Keratinocyte (primary cell): ENCODE measurements around the gene CHERP. TPM values are rescaled to one million over a fixed set of nuclear protein-coding genes. Genes with fewer than 3 reads are reported as not detected.
A peak's percentile ranks its signal among the peaks of the same experiment; 100 is the strongest.

Experiments
- DNase-seq: peaks from one replicate; pipeline ENCODE4 v3.0.0-alpha.2; 2011; ENCODE audit warnings: low read depth, missing footprints, low spot score
- FAIRE-seq: peaks from 2 replicates; lab custom pipeline; 2011; peaks lifted over from hg19 to GRCh38; lab: Jason Lieb, UNC
- H2AFZ ChIP-seq: 2 replicates; pipeline ENCODE4 v1.6.0; 2012; ENCODE audit warnings: low read length, control low read depth, inconsistent platforms; ENCODE audit not compliant: control insufficient read depth
- H3K27ac ChIP-seq: 2 replicates; pipeline ENCODE4 v1.5.1; 2011; ENCODE audit warnings: low read length; ENCODE audit not compliant: control insufficient read depth, insufficient read depth
- H3K27me3 ChIP-seq: 3 replicates; pipeline ENCODE4 v1.6.0; 2011; ENCODE audit warnings: low read length; ENCODE audit not compliant: control insufficient read depth, insufficient read depth; ENCODE audit errors: extremely low read depth
- H3K36me3 ChIP-seq, 2 experiments: 2 replicates in 1 of 2; 3 replicates in 1 of 2; pipeline ENCODE4 v1.5.1; 2011; ENCODE audit warnings: low read length in 2 of 2, mild to moderate bottlenecking in 1 of 2; ENCODE audit not compliant: control insufficient read depth in 2 of 2, insufficient read depth in 2 of 2; ENCODE audit errors: extremely low read depth in 1 of 2
- H3K4me1 ChIP-seq: 3 replicates; pipeline ENCODE4 v1.5.1; 2011; ENCODE audit warnings: low read length; ENCODE audit not compliant: control insufficient read depth, insufficient read depth; ENCODE audit errors: extremely low read depth
- H3K4me2 ChIP-seq: 3 replicates; pipeline ENCODE4 v1.6.0; 2011; ENCODE audit warnings: low read depth, low read length; ENCODE audit not compliant: control insufficient read depth, insufficient read depth; ENCODE audit errors: extremely low read depth
- H3K4me3 ChIP-seq, 3 experiments: fragments of 200-600 bp in 1 of 3; sonication (generic) in 1 of 3; 2 replicates in 2 of 3; 3 replicates in 1 of 3; pipeline ENCODE4 v1.5.1; 2011 to 2016; ENCODE audit warnings: low read length in 3 of 3, mild to moderate bottlenecking in 3 of 3, control low read depth in 2 of 3, inconsistent platforms in 1 of 3, low read depth in 1 of 3, mixed read lengths in 1 of 3, mixed run types in 1 of 3, moderate library complexity in 1 of 3; ENCODE audit not compliant: control insufficient read depth in 2 of 3, insufficient read depth in 2 of 3; ENCODE audit errors: extremely low read depth in 1 of 3
- H3K79me2 ChIP-seq: 2 replicates; pipeline ENCODE4 v1.6.0; 2012; ENCODE audit warnings: low read length; ENCODE audit not compliant: control insufficient read depth, insufficient read depth
- H3K9ac ChIP-seq: 3 replicates; pipeline ENCODE4 v1.6.0; 2011; ENCODE audit warnings: low read length; ENCODE audit not compliant: control insufficient read depth, insufficient read depth; ENCODE audit errors: extremely low read depth
- H3K9me1 ChIP-seq: 3 replicates; pipeline ENCODE4 v1.6.0; 2011; ENCODE audit warnings: low read length; ENCODE audit not compliant: control insufficient read depth, insufficient read depth; ENCODE audit errors: extremely low read depth
- H3K9me3 ChIP-seq: 2 replicates; pipeline ENCODE4 v1.5.1; 2012; ENCODE audit warnings: low read depth, low read length; ENCODE audit not compliant: control insufficient read depth
- H4K20me1 ChIP-seq: 3 replicates; pipeline ENCODE4 v1.6.0; 2011; ENCODE audit warnings: low read length; ENCODE audit not compliant: control insufficient read depth, insufficient read depth; ENCODE audit errors: extremely low read depth
- CTCF ChIP-seq, 3 experiments: IDR thresholded peaks in 1 of 3; conservative IDR thresholded peaks in 1 of 3; optimal IDR thresholded peaks in 1 of 3; 2 replicates in 2 of 3; 3 replicates in 1 of 3; pipeline versions ENCODE3 to v1.5.1; 2011; ENCODE audit warnings: low read length in 3 of 3, mild to moderate bottlenecking in 3 of 3, moderate library complexity in 2 of 3, control low read depth in 1 of 3, inconsistent platforms in 1 of 3; ENCODE audit not compliant: insufficient read depth in 2 of 3; ENCODE audit errors: extremely low read depth in 1 of 3
- EZH2 ChIP-seq: IDR thresholded peaks from one replicate; pipeline ENCODE4 v1.6.1; 2012; ENCODE audit warnings: inconsistent platforms, mild to moderate bottlenecking, low read length, moderate library complexity
- dilution Hi-C: fragments of 300-500 bp; cut with MboI; formaldehyde crosslinking; loops from one replicate; pipeline ENCODE4 v1.7.0; 2020; ENCODE audit warnings: low sequenced_read_pairs; ENCODE audit not compliant: extremely low pct_ligation_motif_present
- polyA plus RNA-seq, 5 experiments: library from polyadenylated mRNA; depleted of rRNA in 3 of 5; stranded (reverse) in 3 of 5; stranded (forward) in 1 of 5; unstranded in 1 of 5; fragments of >200 nt; gene quantifications; 1 replicate in 1 of 5; 2 replicates in 3 of 5; 3 replicates in 1 of 5; pipeline versions ENCODE4 v1.2.1 to v1.2.3, GENCODE V29; 2011 to 2012; ENCODE audit warnings: missing spikeins in 2 of 5, low read depth in 1 of 5, low replicate concordance in 1 of 5

CHERP gene
- polyA plus RNA-seq, 1 donor (not counting 4 experiments of a cell fraction or from before 2014, with no cell fraction given): 3.6 TPM

GRCh38 chr19:16573296-16573695 lies 31.1 kb upstream of the CHERP start:
- Histone ChIP-seq H4K20me1 (peaks cover 5% of the 10 kb centered on the region), H3K4me1 (peaks cover 38% of the 10 kb centered on the region), H3K9ac (peak overlapping the region; percentile 98), H3K4me3 (peak overlapping the region; percentile 81 to 98 (median 98)), H3K4me2 (peak overlapping the region; percentile 92), H3K27ac (peak overlapping the region; percentile 96), H3K27me3 (no peaks in the 10 kb centered on the region), H2AFZ (no peak overlapping the region), H3K9me3 (no peaks in the 10 kb centered on the region), H3K9me1 (peaks cover 3% of the 10 kb centered on the region), H3K79me2 (peaks cover 87% of the 10 kb centered on the region), H3K36me3 (peaks cover 19 to 26% of the 10 kb centered on the region in 2 experiments)
- no peak for DNase-seq
- TF ChIP-seq CTCF (optimal IDR thresholded peaks at IDR 0.05 in 1 of 3, IDR thresholded peaks at IDR 0.05 in 1 of 3, conservative IDR thresholded peaks at IDR 0.05 in 1 of 3; ENCODE audit: extremely low read depth in 1 of 3, insufficient read depth in 2 of 3, low read length in 3 of 3) (no peak), EZH2 (no peak)
- FAIRE-seq: no peak
- dilution Hi-C loops: no loop called here

- Histone ChIP-seq H2AFZ (peak within 1 kb of the TSS; percentile 78), H3K27ac (peak within 1 kb of the TSS; percentile 96), H4K20me1 (peaks cover 5% of the 10 kb centered on the region), H3K79me2 (peaks cover 85% of the 10 kb centered on the region), H3K4me3 (peak within 1 kb of the TSS; percentile 81 to 98 (median 98)), H3K9me1 (peaks cover 3% of the 10 kb centered on the region), H3K9ac (peak within 1 kb of the TSS; percentile 98), H3K4me2 (peak within 1 kb of the TSS; percentile 97), H3K27me3 (no peaks in the 10 kb centered on the region), H3K36me3 (peaks cover 16 to 30% of the 10 kb centered on the region in 2 experiments), H3K4me1 (peaks cover 38% of the 10 kb centered on the region), H3K9me3 (no peaks in the 10 kb centered on the region)
- dilution Hi-C loops: no loop called here
- no peak for TF ChIP-seq EZH2
- TF ChIP-seq CTCF (optimal IDR thresholded peaks at IDR 0.05 in 1 of 3, IDR thresholded peaks at IDR 0.05 in 1 of 3, conservative IDR thresholded peaks at IDR 0.05 in 1 of 3; ENCODE audit: extremely low read depth in 1 of 3, insufficient read depth in 2 of 3, low read length in 3 of 3): no peak
- peak; percentile 81 for DNase-seq
- no peak for FAIRE-seq
These were observed 30.3 kb upstream of the CHERP start, which contains the start of gene SLC35E1 for GRCh38 chr19:16572332-16573211. Gene SLC35E1, minus strand, starts transcription at chr19:16572415. Its CDS starts 51 bp downstream, at chr19:16572364.
